Upper lobe of left lung (tissue), 4 donors: ENCODE measurements around the gene COG1.
"Not testable (repeated sequence)": the region's sequence is repeated elsewhere in the genome, so short reads cannot be mapped to it uniquely, and the experiment has no call there.

Experiments
- CTCF ChIP-seq, 6 experiments: fragments of 450-650 bp in 4 of 6; fragments of 200-600 bp in 2 of 6; sonication (generic) in 2 of 6; IDR thresholded peaks; one replicate each; pipeline ENCODE4 v1.5.1; 2016 to 2019; ENCODE audit warnings: antibody characterized with exemption in 6 of 6
- EP300 ChIP-seq, 4 donors: sonication (generic); formaldehyde crosslinking; IDR thresholded peaks; one replicate each; pipeline ENCODE4 v1.5.1; 2017; ENCODE audit warnings: antibody characterized with exemption in 4 of 4, control low read depth in 2 of 4
- POLR2A ChIP-seq, 4 donors: fragments of 450-650 bp; IDR thresholded peaks; one replicate each; pipeline ENCODE4 v1.5.1; 2016 to 2017; ENCODE audit warnings: antibody characterized with exemption in 4 of 4, mild to moderate bottlenecking in 2 of 4
- POLR2AphosphoS5 ChIP-seq, 2 donors: sonication (generic); formaldehyde crosslinking; IDR thresholded peaks; one replicate each; pipeline ENCODE4 v1.5.1; 2017; ENCODE audit warnings: antibody characterized with exemption in 2 of 2

- not testable (repeated sequence) for TF ChIP-seq POLR2A, CTCF, POLR2AphosphoS5, EP300 (IDR thresholded peaks at IDR 0.05)
These were observed 48.6 kb upstream of the COG1 start for GRCh38 chr17:73144209-73144608.
